ENCODE results near the gene ZDHHC8.

The ZDHHC8 gene

GRCh38 chr22:20185750-20186149, 54.1 kb downstream of the ZDHHC8 start:
- Histone ChIP-seq H3K4me1 (ENCODE audit: control insufficient read depth in 5 of 5, insufficient read depth in 5 of 5, low read length in 5 of 5) (no peaks in the 10 kb centered on the region), H3K4me3 (ENCODE audit: low read depth in 1 of 5, low read length in 5 of 5) (no peak overlapping the region), H3K9ac (ENCODE audit: low read length in 5 of 5) (no peak overlapping the region), H3K9me3 (ENCODE audit: control insufficient read depth in 5 of 5, low read length in 5 of 5) (no peaks in the 10 kb centered on the region), H3K36me3 (ENCODE audit: control insufficient read depth in 5 of 5, insufficient read depth in 5 of 5, low read length in 5 of 5) (no peaks in the 10 kb centered on the region), H3K27ac (ENCODE audit: low read depth, low read length) (no peak overlapping the region), H3K27me3 (ENCODE audit: control insufficient read depth in 5 of 5, insufficient read depth in 4 of 5, low read length in 5 of 5) (peaks cover 7 to 18% (median 8%) of the 10 kb centered on the region in 5 donors)

DNA sequence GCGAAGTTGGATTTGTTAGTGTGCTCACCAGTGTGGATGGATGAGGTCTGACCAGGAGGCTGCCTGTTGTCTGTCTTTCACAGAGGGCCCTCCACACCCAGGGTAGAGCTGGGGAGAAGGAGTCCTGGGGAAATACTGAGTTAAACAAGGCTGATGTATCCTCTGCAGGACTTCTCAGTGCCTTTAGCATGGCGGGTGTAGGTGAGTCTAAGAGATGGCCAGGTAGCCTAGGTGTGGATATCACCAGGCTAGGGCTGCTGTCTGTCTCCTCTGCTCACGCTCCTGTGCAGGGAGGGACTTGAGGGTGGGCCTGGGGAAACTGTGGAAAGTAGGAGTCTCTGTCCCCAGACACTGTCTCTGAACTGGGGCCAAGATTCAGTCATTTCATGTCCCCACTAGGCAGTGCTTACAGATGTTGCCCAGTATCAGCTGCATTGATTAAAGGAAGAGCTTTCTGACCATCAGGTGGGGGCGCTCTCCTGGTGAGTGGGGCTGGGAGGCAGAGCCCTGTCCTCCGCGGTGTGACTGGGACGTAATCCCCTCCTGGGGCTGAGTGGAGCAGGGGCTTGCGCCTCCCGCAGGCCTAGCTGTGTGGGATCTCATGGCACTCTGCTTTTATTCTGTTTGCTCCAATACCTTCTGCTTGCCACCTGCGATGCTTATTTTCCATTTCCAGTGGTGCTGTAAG, 54.7 kb downstream of the ZDHHC8 start:
- Histone ChIP-seq H3K27ac (ENCODE audit: low read depth, low read length) (no peak overlapping the region), H3K36me3 (ENCODE audit: control insufficient read depth in 5 of 5, insufficient read depth in 5 of 5, low read length in 5 of 5) (no peaks in the 10 kb centered on the region), H3K9ac (ENCODE audit: low read length in 5 of 5) (no peak overlapping the region), H3K4me3 (ENCODE audit: low read depth in 1 of 5, low read length in 5 of 5) (no peak overlapping the region), H3K27me3 (ENCODE audit: control insufficient read depth in 5 of 5, insufficient read depth in 4 of 5, low read length in 5 of 5) (peaks cover 7 to 18% (median 8%) of the 10 kb centered on the region in 5 donors), H3K4me1 (ENCODE audit: control insufficient read depth in 5 of 5, insufficient read depth in 5 of 5, low read length in 5 of 5) (no peaks in the 10 kb centered on the region), H3K9me3 (ENCODE audit: control insufficient read depth in 5 of 5, low read length in 5 of 5) (no peaks in the 10 kb centered on the region)

DNA sequence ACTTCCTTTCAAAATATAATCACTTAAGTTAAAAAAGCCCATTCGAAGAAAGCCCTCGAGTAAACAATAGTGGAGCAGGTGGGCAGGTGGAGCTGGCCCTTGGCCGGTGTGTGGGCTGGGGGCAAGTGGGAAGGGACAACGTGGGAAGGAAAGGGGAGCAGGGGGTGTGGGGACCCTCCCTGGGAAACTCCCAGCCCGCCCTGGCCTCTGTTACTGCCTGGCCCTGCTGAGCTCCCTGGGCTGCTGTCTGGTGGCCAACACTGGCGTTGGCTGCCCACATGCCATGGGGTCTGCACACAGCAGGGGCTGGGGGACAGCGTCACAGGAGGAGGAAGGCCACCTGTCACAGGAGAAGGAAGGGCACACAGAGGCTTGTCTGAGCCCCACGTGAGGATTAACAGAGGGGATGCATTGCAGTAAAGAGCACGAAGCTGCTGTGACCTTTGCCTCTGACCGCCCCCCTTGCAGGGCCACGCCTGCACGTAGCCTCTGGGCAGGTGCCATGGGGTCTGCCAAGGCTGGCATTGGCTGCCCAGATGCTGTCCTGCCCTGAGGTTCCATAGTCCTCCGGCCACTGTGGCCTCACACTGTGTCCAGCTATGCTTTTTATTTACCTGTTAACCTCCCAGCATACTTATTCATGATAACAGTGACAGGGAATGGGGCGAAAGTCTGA, 55.4 kb downstream of the ZDHHC8 start:
- H3K27ac ChIP-seq (ENCODE audit: low read depth, low read length): no peak overlapping the region
- no peak overlapping the region for H3K9ac ChIP-seq (ENCODE audit: low read length in 5 of 5)
- peaks cover 7 to 18% (median 8%) of the 10 kb centered on the region in 5 donors for H3K27me3 ChIP-seq (ENCODE audit: control insufficient read depth in 5 of 5, insufficient read depth in 4 of 5, low read length in 5 of 5)

DNA sequence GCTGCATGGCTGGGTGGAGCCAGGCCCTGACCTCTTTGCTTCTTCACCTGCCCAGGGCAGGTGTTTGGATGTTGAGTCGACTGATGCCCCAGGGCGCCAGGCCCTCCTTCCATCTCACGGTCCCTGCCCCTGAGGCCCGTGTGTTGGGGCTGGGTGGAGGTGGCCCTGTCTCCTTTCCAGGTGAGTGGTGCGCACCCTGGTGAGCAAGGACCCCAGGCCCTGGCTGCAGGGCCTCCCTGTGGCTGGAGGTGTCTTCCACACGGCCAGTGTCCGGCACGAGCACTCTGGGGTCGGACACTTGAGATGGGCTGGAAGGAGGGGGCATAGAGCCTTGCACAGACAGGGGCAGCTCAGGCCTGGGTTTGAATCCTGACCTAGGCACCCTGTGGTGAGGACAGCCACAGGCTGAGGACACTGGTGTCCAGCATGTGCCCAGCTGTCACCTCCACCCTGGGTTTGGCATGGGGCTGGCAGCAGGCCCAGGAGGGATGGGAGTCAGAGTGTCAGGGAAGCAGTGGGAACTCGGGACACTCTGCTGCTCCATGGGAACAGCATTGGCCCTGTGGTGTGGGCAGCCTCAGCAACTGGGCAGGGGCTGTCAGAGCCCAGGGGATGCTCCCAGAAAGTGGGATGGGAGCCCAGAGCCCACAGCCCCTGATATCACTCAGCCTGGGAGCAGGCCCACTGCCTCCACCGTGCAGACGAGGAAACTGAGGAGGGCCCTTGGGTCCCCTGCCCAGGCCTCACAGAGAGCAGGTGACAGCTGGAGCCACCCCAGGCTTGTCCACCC, 56.4 kb downstream of the ZDHHC8 start:
- H3K27ac ChIP-seq (ENCODE audit: low read depth, low read length): no peak overlapping the region
- peaks cover 7 to 14% (median 8%) of the 10 kb centered on the region in 5 donors for H3K27me3 ChIP-seq (ENCODE audit: control insufficient read depth in 5 of 5, insufficient read depth in 4 of 5, low read length in 5 of 5)
- H3K36me3 ChIP-seq (ENCODE audit: control insufficient read depth in 5 of 5, insufficient read depth in 5 of 5, low read length in 5 of 5): no peaks in the 10 kb centered on the region
- H3K4me1 ChIP-seq (ENCODE audit: control insufficient read depth in 5 of 5, insufficient read depth in 5 of 5, low read length in 5 of 5): no peaks in the 10 kb centered on the region
- no peak overlapping the region for H3K9ac ChIP-seq (ENCODE audit: low read length in 5 of 5)
- H3K4me3 ChIP-seq (ENCODE audit: low read depth in 1 of 5, low read length in 5 of 5): no peak overlapping the region
- H3K9me3 ChIP-seq (ENCODE audit: control insufficient read depth in 5 of 5, low read length in 5 of 5): no peaks in the 10 kb centered on the region

More for the DNA sequence above, 55.4 kb downstream of the ZDHHC8 start:
- no peaks in the 10 kb centered on the region for H3K36me3 ChIP-seq (ENCODE audit: control insufficient read depth in 5 of 5, insufficient read depth in 5 of 5, low read length in 5 of 5)
- no peak overlapping the region for H3K4me3 ChIP-seq (ENCODE audit: low read depth in 1 of 5, low read length in 5 of 5)
- no peaks in the 10 kb centered on the region for H3K4me1 ChIP-seq (ENCODE audit: control insufficient read depth in 5 of 5, insufficient read depth in 5 of 5, low read length in 5 of 5)
- H3K9me3 ChIP-seq (ENCODE audit: control insufficient read depth in 5 of 5, low read length in 5 of 5): no peaks in the 10 kb centered on the region

DNA sequence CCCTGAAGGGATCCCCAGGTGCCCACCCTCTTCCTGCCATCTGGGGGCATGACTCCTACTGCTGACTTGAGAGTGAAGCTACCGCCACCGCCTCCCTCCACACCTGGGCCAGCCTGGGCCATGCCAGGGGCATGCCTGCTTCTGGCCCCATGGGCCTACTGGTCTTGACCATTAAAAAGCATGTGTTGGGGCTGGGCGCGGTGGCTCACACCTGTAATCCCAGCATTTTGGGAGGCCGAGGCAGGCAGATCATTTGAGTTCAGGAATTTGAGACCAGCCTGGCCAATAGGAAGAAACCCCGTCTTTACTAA, 56.9 kb downstream of the ZDHHC8 start:
- peaks cover 6 to 10% (median 7%) of the 10 kb centered on the region in 5 donors for H3K27me3 ChIP-seq (ENCODE audit: control insufficient read depth in 5 of 5, insufficient read depth in 4 of 5, low read length in 5 of 5)
- no peaks in the 10 kb centered on the region for H3K4me1 ChIP-seq (ENCODE audit: control insufficient read depth in 5 of 5, insufficient read depth in 5 of 5, low read length in 5 of 5)
- H3K9me3 ChIP-seq (ENCODE audit: control insufficient read depth in 5 of 5, low read length in 5 of 5): no peaks in the 10 kb centered on the region
- no peaks in the 10 kb centered on the region for H3K36me3 ChIP-seq (ENCODE audit: control insufficient read depth in 5 of 5, insufficient read depth in 5 of 5, low read length in 5 of 5)
- no peak overlapping the region for H3K4me3 ChIP-seq (ENCODE audit: low read depth in 1 of 5, low read length in 5 of 5)
- no peak overlapping the region for H3K9ac ChIP-seq (ENCODE audit: low read length in 5 of 5)
- H3K27ac ChIP-seq (ENCODE audit: low read depth, low read length): no peak overlapping the region

- Histone ChIP-seq H3K4me3 (ENCODE audit: low read depth in 1 of 5, low read length in 5 of 5) (no peak overlapping the region), H3K27ac (ENCODE audit: low read depth, low read length) (no peak overlapping the region)
Measured at GRCh38 chr22:20191000-20191515, 59.5 kb downstream of the ZDHHC8 start.

GRCh38 chr22:20191803-20192202, 60.2 kb downstream of the ZDHHC8 start:
- H3K4me1 ChIP-seq (ENCODE audit: control insufficient read depth in 5 of 5, insufficient read depth in 5 of 5, low read length in 5 of 5): no peaks in the 10 kb centered on the region
- peaks cover 0 to 7% (median 0%) of the 10 kb centered on the region in 5 donors for H3K27me3 ChIP-seq (ENCODE audit: control insufficient read depth in 5 of 5, insufficient read depth in 4 of 5, low read length in 5 of 5)
- no peaks in the 10 kb centered on the region for H3K9me3 ChIP-seq (ENCODE audit: control insufficient read depth in 5 of 5, low read length in 5 of 5)
- H3K9ac ChIP-seq (ENCODE audit: low read length in 5 of 5): no peak overlapping the region
- no peaks in the 10 kb centered on the region for H3K36me3 ChIP-seq (ENCODE audit: control insufficient read depth in 5 of 5, insufficient read depth in 5 of 5, low read length in 5 of 5)
- H3K4me3 ChIP-seq (ENCODE audit: low read depth in 1 of 5, low read length in 5 of 5): no peak overlapping the region
- no peak overlapping the region for H3K27ac ChIP-seq (ENCODE audit: low read depth, low read length)

More at GRCh38 chr22:20191000-20191515, 59.5 kb downstream of the ZDHHC8 start:
- H3K9me3 ChIP-seq (ENCODE audit: control insufficient read depth in 5 of 5, low read length in 5 of 5): no peaks in the 10 kb centered on the region
- H3K27me3 ChIP-seq (ENCODE audit: control insufficient read depth in 5 of 5, insufficient read depth in 4 of 5, low read length in 5 of 5): peaks cover 0 to 11% (median 4%) of the 10 kb centered on the region in 5 donors
- H3K36me3 ChIP-seq (ENCODE audit: control insufficient read depth in 5 of 5, insufficient read depth in 5 of 5, low read length in 5 of 5): no peaks in the 10 kb centered on the region
- H3K9ac ChIP-seq (ENCODE audit: low read length in 5 of 5): no peak overlapping the region
- H3K4me1 ChIP-seq (ENCODE audit: control insufficient read depth in 5 of 5, insufficient read depth in 5 of 5, low read length in 5 of 5): no peaks in the 10 kb centered on the region

DNA sequence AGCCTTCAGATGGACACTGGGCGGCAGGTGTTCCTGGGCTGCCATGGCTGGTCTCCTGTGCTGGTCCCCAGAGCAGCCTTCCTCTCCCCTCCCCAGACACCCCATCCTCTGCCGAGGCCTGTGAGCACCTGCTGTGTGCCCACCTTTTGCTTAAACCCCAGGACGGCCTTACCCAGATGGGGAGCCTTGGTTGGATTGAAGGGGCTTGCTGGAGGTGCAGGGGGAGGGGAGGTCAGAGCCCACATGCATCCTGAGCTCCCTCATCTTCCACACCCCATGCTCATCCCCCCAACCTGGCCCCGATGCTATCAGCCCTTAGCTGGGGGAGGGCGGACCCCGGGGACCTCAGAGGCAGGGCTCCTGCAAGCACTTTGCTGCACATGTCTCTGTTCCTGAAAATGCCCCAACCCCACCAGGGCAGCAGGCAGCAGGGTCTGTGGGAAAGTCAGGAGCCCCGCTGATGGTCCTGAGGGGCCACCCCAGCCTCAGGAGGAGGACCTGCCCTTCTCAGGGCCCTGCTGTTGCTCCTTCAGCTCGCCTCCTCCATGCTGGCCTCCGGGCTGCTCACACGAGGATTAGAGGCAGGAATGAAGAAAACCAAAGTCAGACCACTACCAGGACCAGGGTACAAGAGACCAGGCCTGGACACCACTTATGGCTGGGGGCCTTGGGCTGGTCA, 60.8 kb downstream of the ZDHHC8 start:
- Histone ChIP-seq H3K9ac (ENCODE audit: low read length in 5 of 5) (no peak overlapping the region), H3K27me3 (ENCODE audit: control insufficient read depth in 5 of 5, insufficient read depth in 4 of 5, low read length in 5 of 5) (peaks cover 0 to 4% (median 0%) of the 10 kb centered on the region in 5 donors), H3K36me3 (ENCODE audit: control insufficient read depth in 5 of 5, insufficient read depth in 5 of 5, low read length in 5 of 5) (no peaks in the 10 kb centered on the region), H3K27ac (ENCODE audit: low read depth, low read length) (no peak overlapping the region), H3K9me3 (ENCODE audit: control insufficient read depth in 5 of 5, low read length in 5 of 5) (no peaks in the 10 kb centered on the region), H3K4me3 (ENCODE audit: low read depth in 1 of 5, low read length in 5 of 5) (no peak overlapping the region), H3K4me1 (ENCODE audit: control insufficient read depth in 5 of 5, insufficient read depth in 5 of 5, low read length in 5 of 5) (no peaks in the 10 kb centered on the region)

DNA sequence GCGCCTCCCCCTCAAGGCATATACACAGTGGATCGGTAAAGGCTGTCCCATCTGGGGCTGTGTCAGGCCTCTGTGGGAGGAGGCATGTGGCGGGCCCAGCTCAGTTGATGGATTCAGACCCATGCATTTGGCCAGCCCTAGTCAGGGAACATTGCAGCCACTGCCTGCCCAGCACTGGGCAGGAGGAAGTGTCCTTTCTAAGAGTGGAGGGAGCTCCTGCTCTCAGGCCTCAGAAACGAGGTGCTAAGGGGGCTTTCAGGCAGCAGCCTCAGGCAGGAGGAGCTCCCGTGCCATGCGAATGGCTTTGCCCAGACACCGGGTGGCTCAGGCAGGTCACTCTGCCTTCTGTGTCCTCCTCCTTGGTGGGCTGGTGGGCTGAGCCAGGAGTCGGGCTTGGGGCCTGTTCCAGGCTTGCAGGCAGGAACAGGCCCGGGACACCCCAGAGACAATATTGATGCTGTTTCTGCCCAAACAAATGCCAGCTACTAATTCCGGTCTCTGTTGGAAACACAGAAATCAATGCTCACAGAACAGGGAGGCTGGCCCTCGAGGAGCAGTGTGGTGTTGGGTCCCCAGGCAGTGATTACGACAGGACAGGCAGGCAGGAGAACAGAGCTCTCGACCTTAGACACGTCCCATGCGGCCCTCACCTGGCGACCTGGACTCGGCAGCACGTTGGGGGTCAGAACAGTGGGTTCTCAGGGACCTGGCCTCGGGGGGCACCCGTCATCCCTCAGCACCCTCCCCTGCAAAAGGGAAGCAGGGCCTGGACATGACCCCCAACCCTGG, 61.6 kb downstream of the ZDHHC8 start:
- Histone ChIP-seq H3K27me3 (ENCODE audit: control insufficient read depth in 5 of 5, insufficient read depth in 4 of 5, low read length in 5 of 5) (peaks cover 0 to 6% (median 4%) of the 10 kb centered on the region in 5 donors), H3K36me3 (ENCODE audit: control insufficient read depth in 5 of 5, insufficient read depth in 5 of 5, low read length in 5 of 5) (no peaks in the 10 kb centered on the region), H3K9ac (ENCODE audit: low read length in 5 of 5) (no peak overlapping the region), H3K4me3 (ENCODE audit: low read depth in 1 of 5, low read length in 5 of 5) (no peak overlapping the region), H3K27ac (ENCODE audit: low read depth, low read length) (no peak overlapping the region), H3K4me1 (ENCODE audit: control insufficient read depth in 5 of 5, insufficient read depth in 5 of 5, low read length in 5 of 5) (no peaks in the 10 kb centered on the region), H3K9me3 (ENCODE audit: control insufficient read depth in 5 of 5, low read length in 5 of 5) (no peaks in the 10 kb centered on the region)

All from subcutaneous abdominal adipose tissue (tissue), 5 donors.